GM13977 (cell line): ENCODE results near the gene RASGEF1B.
A peak's percentile ranks its signal among the peaks of the same experiment; 100 is the strongest.

Source experiments
- DNase-seq: peaks from one replicate; pipeline ENCODE4 v3.0.0; 2012; ENCODE audit warnings: low spot score
- CTCF ChIP-seq: IDR thresholded peaks from 2 replicates; pipeline ENCODE4 v1.5.1; 2012; ENCODE audit warnings: mild to moderate bottlenecking, control low read depth; ENCODE audit not compliant: insufficient read depth; ENCODE audit errors: extremely low read depth, missing control alignments
- in situ Hi-C: fragments of 300-500 bp; cut with MboI; formaldehyde crosslinking; loops from one replicate; pipeline ENCODE4 v1.12.0; 2022; ENCODE audit warnings: low sequenced_read_pairs, low pct_unique_long_range_greater_than_20kb, mixed read lengths, inconsistent platforms; ENCODE audit not compliant: unreplicated experiment

The RASGEF1B gene

GRCh38 chr4:81472281-81473182, 825 bp upstream of the RASGEF1B start:
- in situ Hi-C loops, result no loop called here
- peak; percentile 63 for DNase-seq
- peak; percentile 20 for TF ChIP-seq CTCF

DNA sequence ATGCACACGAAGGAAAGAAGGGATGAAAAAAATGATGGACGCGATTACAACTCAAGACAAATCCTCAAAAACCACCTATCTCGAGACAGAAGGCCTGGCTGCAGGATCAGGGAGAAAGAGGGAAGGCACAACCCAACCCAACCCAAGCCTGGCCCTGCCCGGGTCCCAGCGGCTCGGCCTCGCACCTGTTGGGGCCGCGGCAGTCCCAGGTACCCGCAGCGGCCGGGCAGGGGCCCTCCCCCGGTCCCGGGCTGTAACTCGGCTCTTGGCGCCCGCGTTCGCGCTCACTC, 464 bp downstream of the RASGEF1B start:
- DNase-seq, result peak; percentile 47
- in situ Hi-C loops, result no loop called here
- no peak for TF ChIP-seq CTCF

DNA sequence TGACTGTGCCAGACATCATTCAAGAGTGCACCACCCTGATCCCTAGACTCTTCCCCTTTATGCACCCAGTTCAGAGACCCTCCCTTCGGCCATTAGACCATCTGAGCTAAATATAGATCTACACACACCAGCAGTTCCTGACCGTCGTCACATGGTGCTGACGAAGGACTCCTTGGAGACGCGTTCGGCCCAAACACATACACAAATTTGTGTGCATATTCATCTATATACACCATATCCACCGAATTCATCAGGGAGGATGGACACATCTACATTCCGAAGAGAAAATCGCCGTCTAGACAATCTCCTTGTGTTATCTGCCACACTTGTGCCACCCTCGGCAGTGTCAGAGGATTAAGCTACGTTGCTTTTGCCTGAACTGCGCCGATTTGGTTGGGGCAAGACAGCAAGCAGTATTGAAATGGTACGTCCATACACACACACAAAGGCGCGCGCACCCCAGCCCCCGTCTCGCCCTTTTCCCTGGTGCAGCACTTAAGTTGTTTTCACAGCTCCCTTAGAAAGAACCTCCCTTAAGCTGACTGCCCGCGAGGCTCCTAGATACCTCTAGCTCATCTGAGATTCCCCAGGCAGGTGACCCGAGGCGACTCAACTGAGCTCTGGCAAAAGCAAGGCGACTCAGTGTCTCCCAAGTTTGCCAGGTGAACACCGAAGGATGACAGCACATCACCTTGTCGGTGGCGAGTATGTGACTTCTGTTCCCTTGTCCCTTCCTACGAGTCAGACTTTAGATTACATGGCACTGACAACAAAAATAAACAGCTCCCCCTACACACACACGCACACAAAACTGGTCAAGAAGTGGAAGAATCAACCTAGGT, 1.0 kb downstream of the RASGEF1B start:
- no peak for DNase-seq
- TF ChIP-seq CTCF, result no peak
- in situ Hi-C loops, result no loop called here

DNA sequence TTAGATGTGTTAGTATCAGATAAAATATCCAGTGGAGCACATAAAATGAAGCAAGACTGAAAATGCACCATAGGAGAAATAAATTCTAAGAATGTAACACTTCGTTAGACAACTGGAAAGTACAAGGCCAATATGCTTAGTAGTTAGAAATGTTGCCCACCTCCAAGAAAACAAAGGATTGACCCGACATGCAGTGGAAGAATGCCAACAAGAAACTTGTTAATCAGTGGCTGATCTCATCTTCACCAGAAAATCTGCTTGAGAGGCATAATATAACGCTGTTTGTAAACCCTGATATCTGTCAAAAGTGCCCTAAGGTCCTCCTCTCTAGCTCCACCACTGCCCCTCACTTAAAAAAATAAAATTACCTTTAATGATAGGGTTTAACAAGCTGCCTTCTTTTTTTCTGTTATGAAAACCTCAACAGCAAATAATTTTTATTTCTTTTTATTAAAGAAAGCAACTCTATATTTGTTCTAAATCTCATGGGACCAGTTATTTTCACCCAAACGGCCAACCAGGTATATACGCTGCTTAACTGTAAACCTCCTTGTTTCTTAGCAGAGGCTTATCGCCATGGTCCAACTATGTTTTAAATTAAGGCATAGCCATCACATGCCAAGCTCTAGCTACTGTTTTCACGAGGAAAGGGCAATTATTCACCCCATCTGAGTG, 1.8 kb downstream of the RASGEF1B start:
- no peak for TF ChIP-seq CTCF
- DNase-seq, result no peak
- in situ Hi-C loops, result loop anchor here (10.0 kb wide), 1 partner anchor 375 kb away; no protein-coding TSS in a partner anchor

DNA sequence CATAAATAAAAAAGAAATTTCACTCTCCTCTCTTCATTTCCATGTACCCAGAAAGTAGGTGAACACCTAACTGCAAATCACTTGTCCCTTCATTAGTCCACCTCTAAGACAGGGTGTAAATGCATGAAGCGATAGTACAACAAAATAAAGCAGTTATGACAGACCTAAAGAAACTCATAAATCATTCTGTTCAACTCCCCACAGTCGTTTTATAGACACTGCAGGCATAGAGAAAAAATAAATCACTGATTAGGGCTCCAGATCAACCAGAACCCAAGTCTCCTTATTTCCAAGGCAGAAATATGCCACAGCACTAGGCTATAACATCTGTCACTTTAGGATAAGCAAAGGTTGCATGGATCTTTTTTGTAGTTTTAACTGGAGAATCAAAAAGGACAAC, 3.0 kb downstream of the RASGEF1B start:
- no peak for DNase-seq
- in situ Hi-C loops, result loop anchor here (10.0 kb wide), 1 partner anchor 376 kb away; no protein-coding TSS in a partner anchor
- no peak for TF ChIP-seq CTCF

DNA sequence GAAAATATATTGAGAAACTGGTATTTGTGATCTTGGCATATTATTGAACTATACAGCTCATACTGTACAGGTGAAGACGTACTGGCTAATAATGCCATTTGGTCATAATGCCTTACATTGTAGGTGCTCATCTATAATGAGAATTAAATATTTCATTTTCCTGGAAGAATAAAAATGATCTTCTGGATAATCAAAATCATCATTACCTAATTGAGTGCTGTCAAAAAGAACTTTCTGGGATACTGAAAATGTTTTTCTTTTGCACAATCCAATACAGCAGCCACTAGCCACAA, 4.1 kb downstream of the RASGEF1B start:
- no peak for TF ChIP-seq CTCF
- DNase-seq, result no peak
- in situ Hi-C loops, result loop anchor here (10.0 kb wide), 1 partner anchor 377 kb away; no protein-coding TSS in a partner anchor
